Measurements from ENCODE around the gene CALML3. TPM values are rescaled to one million over a fixed set of nuclear protein-coding genes. Genes with fewer than 3 reads are reported as not detected.

The CALML3 gene
- total RNA-seq, 1 experiment from 2014 or later = not detected

DNA sequence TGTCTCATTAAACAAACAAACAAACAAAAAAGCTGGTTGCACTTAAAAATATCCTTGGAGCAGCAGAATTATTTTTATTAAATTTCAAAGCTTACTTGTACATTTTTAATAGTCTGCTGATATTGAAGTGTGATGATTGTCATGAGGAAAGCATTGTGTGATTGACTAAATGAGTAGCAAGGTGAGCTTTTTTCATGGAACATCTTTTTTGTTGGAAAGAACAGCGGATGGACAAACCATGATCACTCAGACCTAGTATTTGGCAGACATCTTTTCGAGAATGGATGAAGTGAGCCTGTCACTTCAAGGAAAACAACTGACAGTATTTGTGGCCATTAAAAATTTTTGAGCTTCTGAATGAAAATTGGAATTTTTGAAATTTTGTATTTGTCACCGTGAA, 5.7 kb upstream of the CALML3 start:
- no peaks in the 10 kb centered on the region for H3K9me3 ChIP-seq (ENCODE audit: low read depth, low read length, poor library complexity, severe bottlenecking)
- no TSS peak for BruUV-seq (replicated peaks)
- no peaks in the 10 kb centered on the region for H3K4me1 ChIP-seq (ENCODE audit: insufficient read depth, low read length, poor library complexity, severe bottlenecking)
- no peaks in the 10 kb centered on the region for H3K36me3 ChIP-seq (ENCODE audit: insufficient read depth, low read length, poor library complexity, severe bottlenecking)
- no peak for DNase-seq (ENCODE audit: low spot score)
- POLR2A ChIA-PET (ENCODE audit: low non-redundant PET) = no interaction called here
- no peak overlapping the region for H3K4me3 ChIP-seq (ENCODE audit: low read depth, low read length, poor library complexity, severe bottlenecking)
- intact Hi-C loops (cut with micrococcal nuclease; ENCODE audit: unreplicated experiment) = no loop called here
- H3K27ac ChIP-seq (ENCODE audit: low read depth, low read length, poor library complexity, severe bottlenecking) = no peak overlapping the region
- no peaks in the 10 kb centered on the region for H3K27me3 ChIP-seq (replicated peaks; ENCODE audit: insufficient read depth, low read depth, low read length, poor library complexity)
- TF ChIP-seq, protein P1, sequence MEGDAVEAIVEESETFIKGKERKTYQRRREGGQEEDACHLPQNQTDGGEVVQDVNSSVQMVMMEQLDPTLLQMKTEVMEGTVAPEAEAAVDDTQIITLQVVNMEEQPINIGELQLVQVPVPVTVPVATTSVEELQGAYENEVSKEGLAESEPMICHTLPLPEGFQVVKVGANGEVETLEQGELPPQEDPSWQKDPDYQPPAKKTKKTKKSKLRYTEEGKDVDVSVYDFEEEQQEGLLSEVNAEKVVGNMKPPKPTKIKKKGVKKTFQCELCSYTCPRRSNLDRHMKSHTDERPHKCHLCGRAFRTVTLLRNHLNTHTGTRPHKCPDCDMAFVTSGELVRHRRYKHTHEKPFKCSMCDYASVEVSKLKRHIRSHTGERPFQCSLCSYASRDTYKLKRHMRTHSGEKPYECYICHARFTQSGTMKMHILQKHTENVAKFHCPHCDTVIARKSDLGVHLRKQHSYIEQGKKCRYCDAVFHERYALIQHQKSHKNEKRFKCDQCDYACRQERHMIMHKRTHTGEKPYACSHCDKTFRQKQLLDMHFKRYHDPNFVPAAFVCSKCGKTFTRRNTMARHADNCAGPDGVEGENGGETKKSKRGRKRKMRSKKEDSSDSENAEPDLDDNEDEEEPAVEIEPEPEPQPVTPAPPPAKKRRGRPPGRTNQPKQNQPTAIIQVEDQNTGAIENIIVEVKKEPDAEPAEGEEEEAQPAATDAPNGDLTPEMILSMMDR (conservative IDR thresholded peaks at IDR 0.05; ENCODE audit: low read depth, low read length) = no peak
- no peak for TF ChIP-seq EZH2 (IDR thresholded peaks at IDR 0.05; ENCODE audit: borderline replicate concordance, low read depth, low read length, poor library complexity, severe bottlenecking)
- CTCF ChIA-PET = no interaction called here

DNA sequence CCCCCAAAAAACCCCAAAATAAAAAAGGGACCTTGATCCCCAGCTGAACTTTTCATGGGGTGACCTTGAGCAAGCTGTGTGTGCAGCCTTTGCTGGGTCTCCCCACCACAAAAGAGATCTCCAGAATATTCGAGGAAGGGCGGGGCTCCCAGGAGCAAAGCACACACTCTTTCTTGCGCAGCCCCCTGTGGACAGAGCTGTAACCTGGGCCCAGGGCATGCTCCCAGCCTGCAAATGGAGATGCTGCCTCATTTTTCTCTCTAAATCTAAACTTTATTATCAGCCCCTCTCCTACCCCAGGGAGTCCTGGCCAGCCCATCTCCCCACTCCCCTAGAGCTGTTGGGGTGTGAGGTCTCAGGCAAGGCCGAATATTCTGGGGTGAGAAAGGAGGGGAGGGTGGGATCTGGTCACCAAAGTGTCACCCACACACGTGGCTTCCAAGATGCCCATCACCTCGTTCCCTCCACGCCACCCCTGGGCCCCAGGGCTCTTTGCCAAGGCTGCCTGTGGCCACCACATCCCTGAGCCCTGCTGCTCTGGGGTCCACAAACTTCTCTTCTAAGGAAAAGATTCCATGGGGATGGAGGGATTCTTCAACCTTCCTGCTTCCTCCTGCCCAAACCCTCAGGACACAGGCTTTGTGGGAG, 1.7 kb upstream of the CALML3 start:
- ChIA-PET CTCF (no interaction called here), POLR2A (ENCODE audit: low non-redundant PET) (no interaction called here)
- Histone ChIP-seq H3K27me3 (replicated peaks; ENCODE audit: insufficient read depth, low read depth, low read length, poor library complexity) (no peaks in the 10 kb centered on the region), H3K36me3 (ENCODE audit: insufficient read depth, low read length, poor library complexity, severe bottlenecking) (no peaks in the 10 kb centered on the region), H3K9me3 (ENCODE audit: low read depth, low read length, poor library complexity, severe bottlenecking) (no peaks in the 10 kb centered on the region), H3K4me1 (ENCODE audit: insufficient read depth, low read length, poor library complexity, severe bottlenecking) (no peaks in the 10 kb centered on the region), H3K27ac (ENCODE audit: low read depth, low read length, poor library complexity, severe bottlenecking) (no peak overlapping the region), H3K4me3 (ENCODE audit: low read depth, low read length, poor library complexity, severe bottlenecking) (no peak overlapping the region)
- BruUV-seq (replicated peaks) = no TSS peak
- DNase-seq (ENCODE audit: low spot score) = no peak
- TF ChIP-seq, protein P1 (conservative IDR thresholded peaks at IDR 0.05; ENCODE audit: low read depth, low read length) = no peak
- no peak for TF ChIP-seq EZH2 (IDR thresholded peaks at IDR 0.05; ENCODE audit: borderline replicate concordance, low read depth, low read length, poor library complexity, severe bottlenecking)
- intact Hi-C loops (cut with micrococcal nuclease; ENCODE audit: unreplicated experiment) = no loop called here

DNA sequence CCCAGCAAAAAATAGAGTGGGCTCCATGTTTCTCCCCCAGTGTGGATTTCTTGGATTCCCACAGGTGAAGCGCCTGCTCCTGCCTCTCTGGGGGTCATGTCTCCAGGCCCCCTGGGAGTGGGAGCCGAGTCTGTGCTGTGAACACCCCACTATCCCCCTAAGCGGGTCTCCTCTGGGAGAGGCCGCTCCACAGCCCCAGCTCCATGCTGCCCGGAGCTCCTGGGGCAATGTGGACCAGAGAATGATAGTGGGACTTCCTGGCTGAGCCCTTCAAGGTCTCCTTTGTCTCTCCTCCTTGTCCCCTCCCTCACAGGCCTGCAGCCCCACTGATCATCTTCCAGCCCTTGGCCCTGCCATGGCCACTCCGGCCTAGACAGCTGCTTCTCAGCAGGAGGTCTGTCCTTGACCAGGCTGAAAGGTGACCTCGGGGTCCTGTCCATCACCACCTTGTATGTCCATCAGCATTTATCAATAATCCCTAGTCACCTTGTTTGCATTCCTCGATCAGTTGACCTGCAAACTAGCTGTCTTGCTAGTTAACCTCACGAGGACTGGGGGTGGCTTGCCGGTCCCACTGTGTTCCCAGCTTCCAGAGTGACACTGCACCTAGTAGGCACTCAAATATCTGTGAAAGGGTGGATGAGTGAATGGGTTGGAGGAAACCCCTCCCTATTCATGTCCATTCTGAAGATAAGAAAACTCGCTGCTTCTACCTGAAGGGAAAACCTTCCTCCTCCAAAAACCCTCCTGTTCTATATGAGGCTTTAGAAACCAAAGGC, 776 bp upstream of the CALML3 start:
- no peaks in the 10 kb centered on the region for H3K9me3 ChIP-seq (ENCODE audit: low read depth, low read length, poor library complexity, severe bottlenecking)
- no peak for DNase-seq (ENCODE audit: low spot score)
- CTCF ChIA-PET = no interaction called here
- TF ChIP-seq, protein P1 (conservative IDR thresholded peaks at IDR 0.05; ENCODE audit: low read depth, low read length) = no peak
- TF ChIP-seq EZH2 (IDR thresholded peaks at IDR 0.05; ENCODE audit: borderline replicate concordance, low read depth, low read length, poor library complexity, severe bottlenecking) = no peak
- intact Hi-C loops (cut with micrococcal nuclease; ENCODE audit: unreplicated experiment) = no loop called here
- no peak overlapping the region for H3K27ac ChIP-seq (ENCODE audit: low read depth, low read length, poor library complexity, severe bottlenecking)
- no peak overlapping the region for H3K4me3 ChIP-seq (ENCODE audit: low read depth, low read length, poor library complexity, severe bottlenecking)
- H3K27me3 ChIP-seq (replicated peaks; ENCODE audit: insufficient read depth, low read depth, low read length, poor library complexity) = no peaks in the 10 kb centered on the region
- no TSS peak for BruUV-seq (replicated peaks)
- POLR2A ChIA-PET (ENCODE audit: low non-redundant PET) = no interaction called here
- H3K36me3 ChIP-seq (ENCODE audit: insufficient read depth, low read length, poor library complexity, severe bottlenecking) = no peaks in the 10 kb centered on the region
- H3K4me1 ChIP-seq (ENCODE audit: insufficient read depth, low read length, poor library complexity, severe bottlenecking) = no peaks in the 10 kb centered on the region

All from A673 (cell line).